ENCODE data around the gene ZNF396. TPM values are rescaled to one million over a fixed set of nuclear protein-coding genes. Genes with fewer than 3 reads are reported as not detected.

The ZNF396 gene
- total RNA-seq, result 0.88 and 1.1 TPM in 2 replicates

GRCh38 chr18:35376742-35377695 is at the start of gene ZNF396:
ZNF396 (minus strand) TSS chr18:35377337; CDS start chr18:35374292, 3,045 bp downstream.

GRCh38 chr18:35343936-35344735 is 33.0 kb downstream of the ZNF396 start, which contains the start of gene ZNF24:
ZNF24 (minus strand) TSS chr18:35344420; CDS start chr18:35340650, 3,770 bp downstream.

Other genes starting within 250 kb of the ZNF396 start
- 14.7 and 30.0 TPM in 2 replicates for gene ZNF397, start 136.3 kb downstream of the ZNF396 start, total RNA-seq
- 9.8 and 12.2 TPM in 2 replicates for gene ZSCAN30, start 87.1 kb downstream of the ZNF396 start, total RNA-seq
- gene ZNF24, start 32.9 kb downstream of the ZNF396 start, total RNA-seq, result 15.6 and 16.9 TPM in 2 replicates
- gene INO80C, start 120.6 kb upstream of the ZNF396 start, total RNA-seq, result 4.3 and 9.5 TPM in 2 replicates
- gene GALNT1, start 204.4 kb upstream of the ZNF396 start, total RNA-seq, result 35.9 and 42.6 TPM in 2 replicates